ENCODE measurements around the gene ASCL5.
A peak's percentile ranks its signal among the peaks of the same experiment; 100 is the strongest.
"Not testable (repeated sequence)": the region's sequence is repeated elsewhere in the genome, so short reads cannot be mapped to it uniquely, and the experiment has no call there.

ASCL5 gene

DNA sequence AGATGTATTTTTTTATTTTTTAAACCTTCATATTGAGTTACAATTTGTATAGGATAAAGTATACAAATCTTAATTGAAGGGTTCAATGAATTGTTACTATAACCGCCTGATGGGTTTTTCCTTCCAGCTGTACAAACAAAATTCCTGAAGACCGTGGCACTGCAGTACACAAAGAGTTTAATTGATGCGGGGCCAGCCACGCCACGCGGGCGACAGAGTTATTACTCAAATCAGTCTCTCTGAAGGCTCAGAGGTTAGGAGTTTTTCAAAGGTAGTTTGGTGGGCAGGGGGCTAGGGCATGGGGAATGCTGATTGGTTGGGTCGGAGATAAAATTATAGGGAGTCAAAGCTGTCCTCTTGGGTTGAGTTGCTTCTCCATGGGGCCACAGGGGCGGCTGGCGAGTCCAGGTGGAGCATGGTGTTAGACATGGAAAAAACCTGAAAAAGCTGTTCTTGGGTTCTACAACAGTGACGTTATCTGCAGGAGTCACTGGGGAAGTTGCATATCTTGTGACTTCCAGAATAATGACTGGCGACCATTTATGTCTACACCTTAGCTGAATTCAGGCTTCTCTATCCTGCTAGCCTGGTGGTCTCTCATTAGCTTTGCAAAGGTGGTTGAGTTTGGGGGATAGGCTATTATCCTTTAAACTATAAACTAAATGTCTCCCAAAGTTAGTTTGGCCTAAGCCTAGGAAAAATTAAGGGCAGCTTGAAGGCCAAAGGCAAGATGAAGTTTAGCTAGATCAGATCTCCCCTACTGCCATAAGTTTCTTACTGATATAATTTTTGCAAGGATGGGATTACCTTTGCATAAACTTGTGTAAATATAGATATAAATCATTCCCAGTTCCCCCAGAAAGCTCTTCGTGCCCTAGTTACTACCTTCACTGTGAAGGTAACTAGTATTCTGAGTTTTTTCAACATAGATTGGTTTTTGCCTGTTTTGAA is 40.3 kb upstream of the ASCL5 start:
- Histone ChIP-seq H3K9me3 (ENCODE audit: control insufficient read depth, insufficient read depth, low read depth, low read length) (no peaks in the 10 kb centered on the region), H3K27me3 (ENCODE audit: control insufficient read depth, insufficient read depth, low read length) (peaks cover 22% of the 10 kb centered on the region; the same call in 1 of the 2 replicates), H3K36me3 (ENCODE audit: control insufficient read depth, insufficient read depth, low read length) (no peaks in the 10 kb centered on the region), H3K4me1 (ENCODE audit: control insufficient read depth, insufficient read depth, low read length) (peaks cover 10% of the 10 kb centered on the region), H3K4me3 (ENCODE audit: low read depth, low read length) (no peak overlapping the region), H3K27ac (ENCODE audit: low read depth, low read length) (no peak overlapping the region), H3K9ac (ENCODE audit: low read length) (no peak overlapping the region)

GRCh38 chr1:201164645-201165044 is 37.7 kb upstream of the ASCL5 start:
- Histone ChIP-seq H3K4me1 (ENCODE audit: control insufficient read depth, insufficient read depth, low read length) (no peaks in the 10 kb centered on the region), H3K27me3 (ENCODE audit: control insufficient read depth, insufficient read depth, low read length) (peaks cover 6% of the 10 kb centered on the region; the same call in 1 of the 2 replicates), H3K27ac (ENCODE audit: low read depth, low read length) (no peak overlapping the region), H3K36me3 (ENCODE audit: control insufficient read depth, insufficient read depth, low read length) (no peaks in the 10 kb centered on the region), H3K9me3 (ENCODE audit: control insufficient read depth, insufficient read depth, low read depth, low read length) (no peaks in the 10 kb centered on the region), H3K9ac (ENCODE audit: low read length) (no peak overlapping the region), H3K4me3 (ENCODE audit: low read depth, low read length) (no peak overlapping the region)

DNA sequence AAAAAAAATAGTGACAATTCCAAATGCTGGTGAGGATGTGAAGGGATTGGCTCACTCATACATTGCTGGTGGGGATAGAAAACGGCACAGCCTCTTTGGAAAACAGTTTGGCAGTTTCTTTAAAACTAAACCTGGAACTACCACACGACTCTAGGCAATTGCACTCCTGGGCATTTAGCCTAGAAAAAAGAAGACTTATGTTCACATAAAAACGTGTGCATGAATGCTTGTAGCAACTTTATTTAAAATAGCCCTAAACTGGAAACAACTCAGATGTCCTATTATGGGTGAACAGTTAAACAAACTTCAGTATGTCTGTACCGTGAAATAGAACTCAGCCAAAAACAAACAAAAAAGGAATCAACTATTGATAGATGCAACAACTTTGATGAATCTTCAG is 36.7 kb upstream of the ASCL5 start:
- Histone ChIP-seq H3K9me3 (ENCODE audit: control insufficient read depth, insufficient read depth, low read depth, low read length) (no peaks in the 10 kb centered on the region), H3K27ac (ENCODE audit: low read depth, low read length) (no peak overlapping the region), H3K27me3 (ENCODE audit: control insufficient read depth, insufficient read depth, low read length) (no peaks in the 10 kb centered on the region), H3K4me1 (ENCODE audit: control insufficient read depth, insufficient read depth, low read length) (no peaks in the 10 kb centered on the region), H3K4me3 (ENCODE audit: low read depth, low read length) (no peak overlapping the region), H3K9ac (ENCODE audit: low read length) (no peak overlapping the region), H3K36me3 (ENCODE audit: control insufficient read depth, insufficient read depth, low read length) (no peaks in the 10 kb centered on the region)

GRCh38 chr1:201163036-201163435 is 36.1 kb upstream of the ASCL5 start:
- H3K27me3 ChIP-seq (ENCODE audit: control insufficient read depth, insufficient read depth, low read length); H3K4me1 ChIP-seq (ENCODE audit: control insufficient read depth, insufficient read depth, low read length); H3K36me3 ChIP-seq (ENCODE audit: control insufficient read depth, insufficient read depth, low read length); H3K4me3 ChIP-seq (ENCODE audit: low read depth, low read length); H3K27ac ChIP-seq (ENCODE audit: low read depth, low read length); H3K9me3 ChIP-seq (ENCODE audit: control insufficient read depth, insufficient read depth, low read depth, low read length); H3K9ac ChIP-seq (ENCODE audit: low read length): not testable (repeated sequence)

- no peaks in the 10 kb centered on the region for H3K36me3 ChIP-seq (ENCODE audit: control insufficient read depth, insufficient read depth, low read length)
- no peaks in the 10 kb centered on the region for H3K27me3 ChIP-seq (ENCODE audit: control insufficient read depth, insufficient read depth, low read length)
- no peak overlapping the region for H3K4me3 ChIP-seq (ENCODE audit: low read depth, low read length)
- H3K27ac ChIP-seq (ENCODE audit: low read depth, low read length) = no peak overlapping the region
- peaks cover 10% of the 10 kb centered on the region for H3K4me1 ChIP-seq (ENCODE audit: control insufficient read depth, insufficient read depth, low read length)
- no peaks in the 10 kb centered on the region for H3K9me3 ChIP-seq (ENCODE audit: control insufficient read depth, insufficient read depth, low read depth, low read length)
- H3K9ac ChIP-seq (ENCODE audit: low read length) = no peak overlapping the region
Measured at GRCh38 chr1:201157949-201158348, 31.0 kb upstream of the ASCL5 start.

GRCh38 chr1:201156819-201157218 is 29.8 kb upstream of the ASCL5 start:
- Histone ChIP-seq H3K9ac (ENCODE audit: low read length) (no peak overlapping the region), H3K4me1 (ENCODE audit: control insufficient read depth, insufficient read depth, low read length) (peaks cover 10% of the 10 kb centered on the region), H3K36me3 (ENCODE audit: control insufficient read depth, insufficient read depth, low read length) (peaks cover 5% of the 10 kb centered on the region; the same call in 1 of the 2 replicates), H3K27ac (ENCODE audit: low read depth, low read length) (no peak overlapping the region), H3K9me3 (ENCODE audit: control insufficient read depth, insufficient read depth, low read depth, low read length) (no peaks in the 10 kb centered on the region), H3K4me3 (ENCODE audit: low read depth, low read length) (no peak overlapping the region), H3K27me3 (ENCODE audit: control insufficient read depth, insufficient read depth, low read length) (no peaks in the 10 kb centered on the region)

DNA sequence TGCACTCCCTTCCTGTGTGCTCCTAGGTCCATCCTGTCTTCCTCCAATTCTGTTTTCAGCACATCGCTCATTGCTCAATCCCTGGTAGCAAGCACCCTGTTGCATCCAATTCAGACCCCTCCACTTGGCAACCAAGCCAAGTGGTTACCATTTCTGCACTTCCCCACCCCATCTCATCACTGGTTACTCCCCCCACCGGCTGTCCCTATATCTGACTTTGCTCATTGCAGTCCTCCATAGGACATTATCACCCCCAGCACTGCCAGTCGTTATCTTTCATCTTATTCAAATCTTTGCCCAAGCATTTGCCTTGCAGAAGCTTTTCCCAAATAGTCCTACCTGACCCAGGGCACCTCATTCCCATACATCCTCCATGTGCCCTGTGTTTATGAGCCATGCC is 29.4 kb upstream of the ASCL5 start:
- Histone ChIP-seq H3K36me3 (ENCODE audit: control insufficient read depth, insufficient read depth, low read length) (peaks cover 9% of the 10 kb centered on the region), H3K4me1 (ENCODE audit: control insufficient read depth, insufficient read depth, low read length) (peaks cover 10% of the 10 kb centered on the region), H3K9me3 (ENCODE audit: control insufficient read depth, insufficient read depth, low read depth, low read length) (no peaks in the 10 kb centered on the region), H3K27ac (ENCODE audit: low read depth, low read length) (no peak overlapping the region), H3K9ac (ENCODE audit: low read length) (no peak overlapping the region), H3K4me3 (ENCODE audit: low read depth, low read length) (no peak overlapping the region), H3K27me3 (ENCODE audit: control insufficient read depth, insufficient read depth, low read length) (no peaks in the 10 kb centered on the region)

- Histone ChIP-seq H3K9me3 (ENCODE audit: control insufficient read depth, insufficient read depth, low read depth, low read length) (no peaks in the 10 kb centered on the region), H3K4me1 (ENCODE audit: control insufficient read depth, insufficient read depth, low read length) (peaks cover 10% of the 10 kb centered on the region), H3K4me3 (ENCODE audit: low read depth, low read length) (no peak overlapping the region), H3K27me3 (ENCODE audit: control insufficient read depth, insufficient read depth, low read length) (no peaks in the 10 kb centered on the region), H3K9ac (ENCODE audit: low read length) (no peak overlapping the region), H3K27ac (ENCODE audit: low read depth, low read length) (no peak overlapping the region), H3K36me3 (ENCODE audit: control insufficient read depth, insufficient read depth, low read length) (peaks cover 19% of the 10 kb centered on the region)
Measured at GRCh38 chr1:201155354-201155753, 28.4 kb upstream of the ASCL5 start.

DNA sequence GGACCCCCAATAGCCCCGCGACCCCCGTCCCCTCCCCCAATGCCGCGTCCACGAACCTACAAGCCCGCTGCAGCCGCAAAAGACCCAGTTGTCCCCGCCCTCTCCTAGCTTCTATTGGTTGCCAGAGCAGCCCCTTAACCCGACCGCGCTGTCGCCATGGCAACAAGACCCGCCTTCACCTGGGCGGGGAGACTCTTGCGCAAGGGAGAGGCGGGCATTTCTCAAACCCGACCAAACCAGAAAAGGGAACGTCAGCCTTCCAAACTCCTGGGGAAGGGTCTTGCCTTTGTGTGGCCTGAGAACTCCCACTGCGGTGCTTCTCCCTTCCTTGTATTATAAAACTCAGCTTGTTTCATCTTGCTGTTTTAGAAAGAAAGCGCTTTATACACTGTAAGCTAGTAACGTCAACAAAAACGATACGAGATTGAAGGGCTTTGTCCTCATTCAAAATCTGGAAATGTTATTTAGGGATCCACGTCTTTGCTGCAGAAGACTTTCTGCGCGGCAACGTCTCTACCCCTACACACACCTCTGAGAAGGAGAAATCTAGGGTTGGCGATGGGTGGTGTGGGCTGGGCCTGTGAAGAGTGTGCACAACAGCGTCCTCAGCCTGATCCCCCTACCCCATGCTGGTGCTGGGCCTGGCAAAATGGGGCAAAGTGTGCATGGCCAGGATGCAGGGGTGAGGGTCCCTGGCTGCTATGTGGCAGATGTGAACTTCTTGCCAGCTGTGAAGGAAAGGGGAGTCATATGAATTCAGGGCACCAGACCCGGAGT is 27.6 kb upstream of the ASCL5 start, which contains the start of gene TMEM9:
TMEM9 (minus strand) TSS at position 86 of the 777 bp plus-strand sequence. CDS start 551 bp downstream, outside the sequence.
- Histone ChIP-seq H3K4me1 (ENCODE audit: control insufficient read depth, insufficient read depth, low read length) (peaks cover 10% of the 10 kb centered on the region), H3K36me3 (ENCODE audit: control insufficient read depth, insufficient read depth, low read length) (peaks cover 27% of the 10 kb centered on the region), H3K4me3 (ENCODE audit: low read depth, low read length) (peak within 1 kb of the TSS; percentile 81), H3K9me3 (ENCODE audit: control insufficient read depth, insufficient read depth, low read depth, low read length) (no peaks in the 10 kb centered on the region), H3K9ac (ENCODE audit: low read length) (peak within 1 kb of the TSS; percentile 74), H3K27me3 (ENCODE audit: control insufficient read depth, insufficient read depth, low read length) (no peaks in the 10 kb centered on the region), H3K27ac (ENCODE audit: low read depth, low read length) (peak within 1 kb of the TSS; percentile 14; the same call in 1 of the 2 replicates)

DNA sequence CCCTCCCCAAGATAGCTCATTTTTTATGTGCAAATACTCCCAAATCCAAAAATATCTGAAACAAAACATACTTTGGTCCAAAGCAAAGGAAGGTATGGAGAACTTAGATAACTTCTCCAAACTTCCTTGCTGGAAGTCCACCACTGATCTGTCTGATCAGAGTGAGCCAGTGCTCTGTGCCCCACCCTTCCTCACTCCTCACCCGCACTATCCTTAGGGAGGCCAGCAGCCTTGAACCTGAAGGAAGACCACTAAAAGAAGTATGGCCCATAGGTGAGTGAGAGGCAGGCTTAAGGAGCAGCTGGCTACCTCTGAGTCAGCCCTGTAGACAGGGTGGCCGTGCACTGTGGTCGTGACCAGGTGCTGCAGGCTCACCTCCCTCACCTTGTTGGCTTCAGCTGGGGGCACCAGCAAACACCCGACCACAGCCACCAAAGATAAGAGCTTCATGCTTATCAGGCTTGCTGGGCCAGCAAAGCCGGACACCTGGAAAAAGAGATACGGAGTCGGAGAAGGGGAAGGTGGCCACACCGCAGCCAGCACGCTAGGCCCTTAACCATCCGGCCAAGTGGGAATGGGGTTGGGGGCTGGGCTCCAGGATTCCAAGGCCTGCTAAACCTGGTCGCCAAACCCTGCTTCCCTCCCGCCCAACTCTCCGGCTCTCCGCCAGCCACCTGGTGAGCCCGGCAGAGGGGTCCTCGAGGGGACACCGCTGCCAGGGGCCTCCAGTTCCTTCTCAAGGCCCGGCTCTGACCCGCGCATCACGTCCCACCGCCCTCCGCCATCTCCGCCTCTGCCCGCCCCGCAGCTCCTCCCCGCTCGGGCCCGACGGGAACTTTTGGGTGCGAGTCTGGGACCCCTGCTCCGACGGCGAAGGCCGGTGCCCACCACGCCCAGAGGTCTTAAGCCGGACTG is 26.7 kb upstream of the ASCL5 start:
- Histone ChIP-seq H3K4me1 (ENCODE audit: control insufficient read depth, insufficient read depth, low read length) (peaks cover 10% of the 10 kb centered on the region), H3K9me3 (ENCODE audit: control insufficient read depth, insufficient read depth, low read depth, low read length) (no peaks in the 10 kb centered on the region), H3K27me3 (ENCODE audit: control insufficient read depth, insufficient read depth, low read length) (no peaks in the 10 kb centered on the region), H3K36me3 (ENCODE audit: control insufficient read depth, insufficient read depth, low read length) (peaks cover 36% of the 10 kb centered on the region), H3K27ac (ENCODE audit: low read depth, low read length) (no peak overlapping the region), H3K9ac (ENCODE audit: low read length) (peak overlapping the region; percentile 74), H3K4me3 (ENCODE audit: low read depth, low read length) (peak overlapping the region; percentile 81)
